GM19043 (cell line): Measurements from ENCODE around the gene RANBP3.
"Not testable (repeated sequence)": the region's sequence is repeated elsewhere in the genome, so short reads cannot be mapped to it uniquely, and the experiment has no call there.

ENCODE experiments used
- ATAC-seq: cut with Tn5 transposase; IDR thresholded peaks from one replicate; pipeline ENCODE4 v1.9.1; 2021; ENCODE audit warnings: low read depth; ENCODE audit not compliant: unreplicated experiment

RANBP3 gene, protein sequence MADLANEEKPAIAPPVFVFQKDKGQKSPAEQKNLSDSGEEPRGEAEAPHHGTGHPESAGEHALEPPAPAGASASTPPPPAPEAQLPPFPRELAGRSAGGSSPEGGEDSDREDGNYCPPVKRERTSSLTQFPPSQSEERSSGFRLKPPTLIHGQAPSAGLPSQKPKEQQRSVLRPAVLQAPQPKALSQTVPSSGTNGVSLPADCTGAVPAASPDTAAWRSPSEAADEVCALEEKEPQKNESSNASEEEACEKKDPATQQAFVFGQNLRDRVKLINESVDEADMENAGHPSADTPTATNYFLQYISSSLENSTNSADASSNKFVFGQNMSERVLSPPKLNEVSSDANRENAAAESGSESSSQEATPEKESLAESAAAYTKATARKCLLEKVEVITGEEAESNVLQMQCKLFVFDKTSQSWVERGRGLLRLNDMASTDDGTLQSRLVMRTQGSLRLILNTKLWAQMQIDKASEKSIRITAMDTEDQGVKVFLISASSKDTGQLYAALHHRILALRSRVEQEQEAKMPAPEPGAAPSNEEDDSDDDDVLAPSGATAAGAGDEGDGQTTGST

DNA sequence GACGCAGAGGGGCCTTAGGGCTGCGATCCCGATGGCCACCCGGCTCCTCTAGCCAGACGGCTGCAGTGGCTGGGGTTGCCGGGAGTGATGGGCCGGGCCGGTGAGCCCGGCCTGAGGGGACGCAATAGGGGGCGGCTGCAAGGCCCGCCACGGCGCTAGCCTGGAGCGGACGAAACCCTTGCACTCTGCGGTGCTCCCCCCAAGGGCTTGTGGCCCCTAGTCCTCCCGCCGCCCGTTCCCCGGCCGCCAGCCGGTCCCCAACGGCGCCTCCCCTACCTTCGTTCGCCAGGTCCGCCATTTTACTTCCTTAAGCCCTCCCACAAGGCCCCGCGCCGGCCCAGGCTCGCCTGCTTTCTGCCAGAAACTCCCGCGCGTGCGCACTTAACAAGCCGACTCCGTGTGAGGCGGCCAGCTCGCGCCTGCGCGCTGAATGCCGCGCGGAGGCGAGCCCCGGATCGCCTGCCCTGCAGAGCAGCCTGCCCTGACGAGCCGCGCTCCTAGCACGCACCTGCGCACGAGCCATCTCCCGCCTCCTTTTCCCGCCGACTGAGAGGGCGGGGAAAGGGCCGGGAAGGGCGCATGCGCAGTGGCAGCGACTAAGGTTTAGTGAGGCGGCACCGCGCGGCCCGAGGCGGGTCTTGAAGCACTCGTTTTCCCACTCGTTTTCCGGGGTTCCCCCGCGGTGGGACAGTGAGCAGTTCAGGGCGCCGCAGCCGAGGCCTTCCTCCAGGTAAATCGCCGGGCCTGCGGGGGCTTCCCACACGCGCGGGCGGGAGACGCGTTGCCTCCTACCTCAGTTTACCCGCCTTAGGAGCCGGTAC, at the start of gene RANBP3:
TSS of gene RANBP3 (minus strand) at position 356 of the 821 bp plus-strand sequence. CDS start at position 298, 58 bp downstream.
- peak; percentile 82 for ATAC-seq

DNA sequence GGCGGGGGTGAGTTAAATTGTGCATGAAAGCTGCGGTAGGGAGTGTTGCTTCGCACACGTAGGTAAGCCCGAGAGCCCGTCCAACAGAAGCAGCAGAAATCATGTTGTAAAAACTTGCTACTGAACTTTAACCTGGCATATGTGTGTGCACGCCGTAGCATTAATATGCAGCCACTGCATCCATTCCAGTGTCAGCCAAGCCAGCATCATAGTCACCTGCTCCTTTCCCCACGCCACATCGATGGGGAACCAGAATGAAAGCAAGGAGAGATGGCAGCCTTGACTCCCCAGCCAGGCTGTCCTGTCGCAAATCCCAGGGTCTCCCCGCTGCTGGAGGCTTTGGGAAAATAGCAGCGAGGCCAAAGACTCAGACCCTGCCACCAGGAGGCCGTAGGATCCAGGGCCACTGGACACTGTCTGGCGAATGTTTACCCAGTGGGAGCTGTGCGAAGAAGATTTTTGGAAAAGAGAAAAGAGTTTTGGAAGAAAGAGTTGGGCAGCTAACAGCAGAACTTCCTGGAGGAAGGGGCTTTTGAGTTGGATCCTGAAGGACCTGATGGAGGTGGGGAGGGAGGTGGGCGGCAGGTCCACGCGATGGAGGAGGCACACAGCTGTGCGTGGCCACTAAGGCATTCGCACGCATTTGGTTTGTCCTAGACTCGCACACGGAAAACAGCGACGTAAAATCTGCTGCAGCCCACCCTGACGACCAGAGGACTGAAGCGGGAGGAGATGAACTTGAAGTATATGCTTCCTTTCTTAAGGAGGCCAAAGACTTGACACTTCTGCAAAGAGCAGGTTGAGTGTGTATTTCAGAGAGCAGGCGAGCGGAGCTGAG, 48.7 kb upstream of the RANBP3 start:
- no peak for ATAC-seq

DNA sequence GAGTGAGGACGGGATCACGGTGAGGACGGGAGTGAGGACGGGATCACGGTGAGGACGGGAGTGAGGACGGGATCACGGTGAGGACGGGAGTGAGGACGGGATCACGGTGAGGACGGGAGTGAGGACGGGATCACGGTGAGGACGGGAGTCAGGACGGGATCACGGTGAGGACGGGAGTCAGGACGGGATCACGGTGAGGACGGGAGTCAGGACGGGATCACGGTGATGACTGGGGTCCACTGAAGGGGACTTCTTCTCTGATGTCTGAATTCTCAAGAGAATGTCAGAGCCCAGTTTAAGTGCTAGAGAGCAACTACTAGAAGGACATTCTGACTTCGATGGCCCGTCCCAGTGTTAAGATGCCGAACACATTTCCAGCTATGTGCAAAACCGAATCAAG, 46.8 kb upstream of the RANBP3 start:
- ATAC-seq, result not testable (repeated sequence)

DNA sequence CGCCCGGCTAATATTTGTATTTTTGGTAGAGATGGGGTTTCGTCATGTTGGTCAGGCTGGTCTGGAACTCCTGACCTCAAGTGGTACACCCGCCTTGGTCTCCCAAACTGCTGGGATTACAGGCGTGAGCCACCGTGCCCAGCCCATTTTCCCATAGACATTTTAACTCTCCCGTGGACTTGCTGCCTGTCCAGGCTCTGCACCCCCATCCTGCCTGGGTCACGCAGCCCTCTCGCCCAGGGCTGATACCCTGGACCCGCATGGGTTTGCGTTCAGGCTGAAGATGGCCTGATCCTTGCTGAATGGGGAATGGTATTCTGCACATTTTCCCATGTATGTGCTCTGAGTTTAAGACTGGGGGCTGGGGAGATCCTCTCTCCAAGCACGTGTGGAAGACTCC, 46.0 kb upstream of the RANBP3 start:
- no peak for ATAC-seq

DNA sequence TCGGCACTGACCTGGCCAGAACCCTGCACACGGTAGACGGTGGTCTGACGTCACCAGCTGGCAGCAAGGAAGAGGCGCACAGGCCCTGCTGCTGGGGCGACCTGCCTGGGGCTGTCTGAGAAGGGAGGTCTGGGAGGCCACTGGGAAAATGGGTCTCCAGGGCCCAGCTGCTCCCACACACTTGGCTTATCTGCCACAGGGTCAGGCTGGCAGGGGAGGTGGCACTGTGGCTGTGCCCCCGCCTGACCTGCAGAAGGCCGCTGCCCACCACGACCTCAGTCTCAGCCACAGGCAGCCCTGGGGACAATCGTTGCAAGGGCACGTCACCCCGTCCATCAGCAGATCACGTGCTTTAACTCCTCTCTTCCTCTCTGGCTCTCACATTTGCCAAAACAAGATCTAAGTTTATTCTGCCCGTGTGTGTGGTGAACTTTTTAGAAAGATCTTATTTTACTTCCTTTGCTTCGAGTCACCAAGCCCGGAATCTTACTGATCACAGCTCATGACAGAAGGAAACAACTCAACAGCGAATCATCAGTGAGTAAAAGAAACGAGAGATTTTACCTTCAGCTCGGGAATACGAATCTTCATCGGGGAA, 45.2 kb upstream of the RANBP3 start:
- ATAC-seq, result no peak

DNA sequence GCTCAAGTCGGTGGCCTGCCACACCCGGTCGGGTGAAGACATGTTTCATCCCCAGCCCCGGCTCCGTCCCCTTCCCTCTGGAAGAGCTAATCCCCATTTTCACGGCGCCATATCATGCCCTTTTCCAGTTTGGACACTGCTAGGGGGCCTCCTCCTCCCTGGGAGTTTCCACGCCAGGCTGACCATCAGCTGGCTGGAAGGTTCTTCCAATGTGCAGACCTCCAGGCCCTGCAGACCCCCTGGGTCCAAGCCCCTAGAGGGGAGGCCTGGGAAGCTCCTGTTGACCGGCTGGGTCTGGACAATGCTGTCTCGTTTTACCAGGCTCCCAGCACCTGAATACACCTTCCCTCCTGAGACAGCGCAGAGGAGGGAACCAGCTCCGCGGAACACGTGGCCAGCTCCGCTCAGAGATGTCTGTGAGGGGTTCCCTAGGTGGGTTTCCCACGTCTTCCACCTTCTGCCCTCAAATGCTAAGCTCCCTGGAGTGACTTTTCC, 44.7 kb upstream of the RANBP3 start:
- no peak for ATAC-seq

DNA sequence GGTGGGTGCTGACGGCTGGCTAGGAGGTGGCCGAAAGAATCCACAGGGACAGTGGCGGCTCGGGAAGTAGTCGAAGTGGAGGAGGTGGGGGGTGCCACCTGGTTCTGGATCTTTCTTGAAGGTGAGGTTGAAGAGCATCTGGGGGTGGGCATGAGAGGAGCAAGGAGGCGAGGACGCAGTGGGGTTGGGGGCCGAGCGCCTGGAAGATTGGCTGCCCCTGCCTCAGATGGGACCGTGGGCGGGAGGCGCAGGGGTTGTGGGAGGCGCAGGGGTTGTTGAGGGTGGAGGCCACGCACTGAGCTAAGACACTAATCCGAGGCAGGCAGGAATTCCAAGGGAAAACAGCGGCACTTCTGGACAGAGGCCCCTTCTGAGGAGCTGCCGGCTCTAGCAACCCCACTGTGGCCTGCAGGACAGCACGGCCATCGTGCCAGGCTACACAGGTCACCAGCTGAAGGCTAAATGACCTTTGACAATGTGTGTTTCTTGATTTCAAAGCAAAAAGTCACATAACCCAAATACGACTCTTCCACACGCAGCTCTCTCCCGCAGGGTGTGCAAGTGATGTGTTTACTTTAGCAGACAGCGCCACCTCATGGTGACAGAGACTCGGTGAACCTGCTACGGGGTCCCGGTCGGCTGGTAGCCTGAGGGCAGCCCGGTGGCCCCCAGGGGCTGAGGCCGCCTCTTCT, 44.1 kb upstream of the RANBP3 start:
- no peak for ATAC-seq

DNA sequence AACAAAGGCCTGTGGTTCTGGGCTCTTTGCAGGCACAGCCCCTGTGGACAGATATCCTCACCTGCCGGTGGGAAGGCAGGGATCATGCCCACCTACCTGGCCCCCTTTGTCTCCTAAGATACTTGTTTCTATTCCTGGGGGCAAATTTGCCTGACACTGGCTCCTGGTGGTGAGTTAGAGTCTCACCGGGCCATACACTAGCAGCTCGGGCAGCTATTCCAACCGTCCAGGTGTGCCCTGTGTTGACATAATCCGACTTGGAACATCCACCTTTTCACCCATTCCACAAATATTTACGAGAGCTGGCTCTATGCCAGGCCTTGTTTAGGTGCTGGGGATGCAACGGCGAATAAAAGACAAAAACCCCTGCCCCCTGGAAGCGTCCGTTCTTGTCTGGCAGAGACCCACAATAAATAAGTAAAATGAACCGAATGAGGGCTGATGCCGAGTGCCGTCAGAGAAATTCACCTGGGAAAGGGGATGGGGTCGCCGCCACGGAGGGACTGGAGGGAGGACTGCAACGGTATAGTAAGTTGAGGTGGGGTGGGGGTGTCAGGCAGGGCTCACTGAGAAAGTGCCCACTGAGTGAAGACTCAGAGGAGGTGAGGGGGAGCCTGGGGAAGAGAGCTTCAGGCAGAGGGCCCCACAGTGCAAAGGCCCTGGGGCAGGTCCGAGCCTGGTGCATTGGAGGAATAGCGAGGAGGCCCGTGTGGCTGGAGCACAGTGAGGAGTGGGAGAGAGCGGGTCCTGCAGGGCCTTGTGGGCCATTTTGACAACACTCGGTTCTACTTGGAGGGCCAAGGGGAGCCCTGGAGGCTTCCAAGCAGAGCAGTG, 43.2 kb upstream of the RANBP3 start:
- ATAC-seq, result no peak

DNA sequence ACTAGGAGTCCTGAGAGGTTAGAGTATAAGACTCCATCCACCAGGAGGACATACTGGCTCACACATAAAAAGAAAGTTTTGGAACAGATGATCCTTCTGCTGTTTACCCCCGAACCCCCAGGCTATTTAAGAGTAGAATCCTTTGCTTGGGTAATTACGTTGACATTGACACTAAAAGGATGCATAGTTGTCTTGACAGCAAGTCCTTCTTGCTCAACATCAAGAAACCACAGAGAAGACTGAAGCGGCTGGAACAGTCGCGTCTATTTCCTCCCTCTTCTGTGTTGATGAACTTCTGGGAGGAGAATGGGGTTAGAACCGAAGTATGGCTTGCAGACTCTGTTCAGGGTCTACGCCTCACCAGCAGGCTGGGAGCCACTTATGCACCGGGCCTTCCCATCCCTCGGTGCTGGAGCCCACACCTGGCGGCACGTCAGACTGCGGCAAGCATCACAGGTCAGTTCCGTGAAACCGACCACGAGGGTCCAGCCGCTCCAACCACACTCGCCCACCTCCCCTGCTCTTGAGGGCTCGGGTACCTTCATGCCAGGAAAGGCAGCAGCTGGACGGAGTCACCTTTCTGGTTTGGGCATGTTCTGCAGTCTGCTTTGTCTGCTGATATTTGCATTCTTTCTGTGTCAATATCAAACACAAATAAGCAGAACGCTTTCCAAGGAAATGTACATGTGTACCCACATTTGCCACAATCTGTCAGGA, 42.4 kb upstream of the RANBP3 start:
- no peak for ATAC-seq

DNA sequence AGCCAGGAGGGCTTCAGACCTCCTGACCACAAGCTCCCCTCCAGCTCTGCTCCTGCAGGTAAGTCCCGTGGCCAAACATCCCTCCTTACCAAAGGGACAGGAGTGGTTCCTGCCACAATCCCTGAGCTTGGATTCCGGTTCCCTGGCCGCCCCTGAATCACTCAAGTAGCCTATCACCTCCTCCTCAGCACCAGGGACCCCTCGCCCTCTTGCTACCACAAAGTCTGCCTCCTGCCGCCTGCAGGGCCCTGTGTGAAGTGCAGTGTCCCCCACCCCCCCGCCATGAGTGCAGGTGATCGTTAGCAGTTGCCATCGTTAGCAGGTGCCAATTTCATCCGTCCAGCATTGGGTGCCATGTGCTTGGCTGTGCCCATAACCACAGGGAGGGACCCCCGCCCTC, 40.8 kb upstream of the RANBP3 start:
- ATAC-seq, result no peak

DNA sequence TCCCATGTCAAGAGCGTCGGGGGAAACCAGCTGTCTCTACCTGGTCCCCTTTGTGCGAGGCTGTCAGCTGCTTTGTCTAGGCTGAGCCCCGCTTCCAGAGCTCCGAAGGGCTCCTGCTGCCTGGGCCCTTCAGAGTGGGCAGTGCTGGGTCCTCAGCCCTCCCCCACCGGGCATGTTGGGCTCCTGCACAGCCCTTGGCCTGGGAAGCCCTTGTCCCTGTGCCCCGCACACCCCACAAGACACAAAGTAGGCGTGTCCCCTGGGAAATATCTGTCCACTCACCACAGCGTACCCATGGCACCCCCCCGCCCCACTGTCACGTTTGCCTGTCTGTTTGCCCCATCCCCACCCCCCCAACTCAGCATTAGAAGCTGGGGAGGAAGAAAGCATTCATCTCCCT, 39.6 kb upstream of the RANBP3 start:
- ATAC-seq, result no peak

DNA sequence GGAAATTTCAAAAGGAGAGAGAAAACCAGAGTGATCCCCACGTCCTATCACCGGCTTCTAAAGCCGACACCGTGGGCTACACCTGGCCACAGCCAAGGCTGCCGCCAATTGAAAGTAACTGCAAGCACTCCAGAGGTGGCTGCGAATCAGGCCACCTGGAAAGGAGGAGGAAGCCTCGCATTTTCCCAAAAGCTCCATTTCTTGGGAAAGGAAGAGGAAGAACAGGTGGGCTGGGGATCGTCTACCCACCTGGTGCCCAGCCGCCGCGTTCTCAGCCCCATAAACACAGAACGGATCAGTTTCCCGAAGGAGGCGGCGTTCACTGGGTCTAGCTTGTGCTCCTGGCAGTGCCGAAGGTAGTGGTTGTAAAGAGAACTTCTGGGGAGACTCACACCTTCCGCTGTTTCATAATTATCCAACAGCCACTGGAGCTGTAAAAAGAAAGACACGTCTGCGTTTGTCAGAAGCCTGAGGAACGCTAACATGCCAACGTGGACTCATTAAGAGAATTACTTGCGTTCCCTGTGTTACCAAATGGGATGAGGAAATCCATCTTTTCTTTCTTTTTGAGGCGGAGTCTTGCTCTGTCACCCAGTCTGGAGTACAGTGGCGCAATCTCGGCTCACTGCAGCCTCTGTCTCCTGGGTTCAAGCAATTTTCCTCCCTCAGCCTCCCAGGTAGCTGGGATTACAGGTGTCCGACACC, 38.1 kb upstream of the RANBP3 start:
- ATAC-seq, result no peak

DNA sequence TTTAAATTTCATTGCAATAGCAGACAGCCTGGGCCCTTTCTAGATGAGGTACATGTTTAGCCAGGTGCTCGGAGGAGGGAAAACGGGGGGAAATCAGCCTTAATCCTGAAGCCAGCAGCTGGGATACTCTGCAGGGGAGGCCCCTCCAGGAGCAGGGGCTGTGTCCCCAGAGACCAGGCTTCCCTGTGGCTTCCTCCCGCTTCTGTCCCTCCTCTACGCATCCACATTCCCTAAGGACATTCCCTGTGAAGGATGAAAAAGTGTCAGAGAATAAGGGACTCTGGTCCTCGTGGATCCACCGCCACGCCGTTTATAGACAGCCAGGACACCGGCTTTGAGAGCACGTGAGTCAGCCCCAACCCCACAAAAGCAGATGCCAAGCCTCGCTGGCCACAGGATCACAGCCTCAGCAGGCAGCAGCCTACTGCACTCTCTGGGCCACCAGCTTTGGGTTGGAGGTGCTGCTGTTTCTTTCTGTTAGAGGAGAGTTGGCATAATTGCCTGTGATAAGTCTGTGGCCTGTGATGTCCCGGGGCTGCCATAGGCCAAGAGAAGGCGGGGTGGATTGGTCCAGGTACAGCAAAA, 36.7 kb upstream of the RANBP3 start:
- ATAC-seq, result no peak

DNA sequence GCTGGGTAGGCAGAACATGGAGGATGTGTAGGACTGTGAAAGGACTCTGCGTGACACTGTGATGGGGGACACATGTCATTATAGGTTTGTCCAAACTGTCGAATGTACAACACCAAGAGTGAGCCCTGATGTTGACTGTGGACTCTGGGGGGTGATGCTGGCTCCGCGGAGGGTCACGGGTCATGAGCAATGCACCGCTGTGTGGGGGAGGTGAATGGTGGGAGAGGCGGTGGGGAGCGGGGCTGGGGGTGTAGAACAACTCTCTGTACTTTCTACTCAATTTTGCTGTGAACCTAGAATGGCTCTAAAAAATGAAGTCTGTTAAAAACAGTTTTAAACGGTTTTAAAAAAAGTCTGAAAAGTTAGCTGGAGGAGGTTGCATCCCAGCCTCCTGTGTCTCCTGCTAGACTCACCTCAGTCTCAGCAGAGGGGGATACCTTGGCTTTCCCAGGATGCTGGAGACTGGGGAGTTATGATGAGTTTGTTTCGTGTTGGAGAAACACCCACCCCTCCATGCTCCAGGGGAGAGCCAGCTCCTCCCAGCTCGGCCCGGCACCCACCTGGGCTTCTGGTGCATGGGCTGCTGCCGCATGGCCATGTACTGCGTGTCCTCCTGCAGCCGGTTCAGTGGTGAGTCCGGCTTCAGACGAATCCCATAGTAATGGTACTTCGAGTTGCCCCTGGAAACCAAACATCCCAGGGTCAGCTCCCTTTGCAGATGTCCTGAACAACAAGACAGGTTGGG, 34.7 kb upstream of the RANBP3 start:
- no peak for ATAC-seq

DNA sequence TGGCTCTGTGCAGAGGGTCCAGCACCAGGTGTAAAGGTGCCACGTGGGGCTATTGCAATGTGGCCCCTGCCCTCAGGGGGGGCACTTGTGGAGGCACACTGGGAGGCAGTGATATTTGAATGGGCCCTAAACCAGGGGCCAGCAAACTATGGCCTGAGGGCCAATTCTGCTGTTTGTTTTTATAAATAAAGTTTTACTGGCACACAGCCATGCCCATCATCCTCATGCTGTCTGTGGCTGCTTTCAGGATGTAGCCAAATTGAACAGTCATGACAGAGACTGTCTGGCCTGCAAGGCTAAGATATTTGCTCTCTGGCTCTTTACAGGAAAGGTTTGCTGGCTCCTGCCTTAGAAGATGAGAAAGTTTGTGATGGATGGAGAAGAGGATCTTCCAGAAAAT, 33.9 kb upstream of the RANBP3 start:
- no peak for ATAC-seq

DNA sequence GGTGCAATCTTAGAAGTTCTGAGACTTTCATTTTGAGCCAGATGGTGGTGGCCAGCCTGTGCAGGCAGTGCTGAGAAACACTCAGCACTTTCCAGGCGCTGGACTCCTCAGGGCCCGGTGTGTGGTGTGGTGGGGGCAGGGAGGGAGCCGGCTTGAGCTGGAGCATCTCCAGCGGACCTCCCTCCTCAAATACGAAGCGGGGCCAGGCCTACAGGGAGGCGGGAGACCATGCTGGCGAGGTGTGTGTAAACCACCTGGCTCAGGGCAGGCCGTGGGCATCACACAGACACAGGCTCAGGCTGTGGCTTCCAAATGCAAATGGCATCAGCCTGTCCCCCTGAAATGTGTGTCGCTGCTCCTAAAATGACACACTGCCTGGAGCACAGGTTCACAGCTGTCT, 33.3 kb upstream of the RANBP3 start:
- no peak for ATAC-seq
